SU-DHL-6 (cell line): Measurements from ENCODE around the gene CLINT1.

Experiments used
- H2AFZ ChIP-seq: fragments of 200-600 bp; sonication (generic); 2 replicates; pipeline ENCODE4 v1.6.1; 2014; ENCODE audit warnings: low read depth, mild to moderate bottlenecking, moderate library complexity, mixed read lengths, antibody characterized with exemption, low read length; ENCODE audit not compliant: severe bottlenecking
- H3F3A ChIP-seq: fragments of 200-600 bp; shearing (Covaris generic); 2 replicates; pipeline ENCODE4 v1.6.0; 2016; ENCODE audit warnings: antibody characterized with exemption, mild to moderate bottlenecking; ENCODE audit not compliant: insufficient read depth
- H3K27ac ChIP-seq: fragments of 200-600 bp; sonication (generic); 2 replicates; pipeline ENCODE4 v1.5.1; 2016; ENCODE audit warnings: low read depth, mild to moderate bottlenecking, low read length, moderate library complexity, mixed read lengths
- H3K27me3 ChIP-seq: fragments of 200-600 bp; sonication (generic), shearing (Covaris generic); 2 replicates; pipeline ENCODE4 v1.6.0; 2014; ENCODE audit warnings: mild to moderate bottlenecking, low read length
- H3K36me3 ChIP-seq: fragments of 200-600 bp; sonication (generic); 2 replicates; pipeline ENCODE4 v1.6.1; 2014; ENCODE audit warnings: mild to moderate bottlenecking, low read length, mixed read lengths
- H3K4me2 ChIP-seq: fragments of 300-600, 200-600 bp; shearing (Covaris generic), sonication (generic); 2 replicates; pipeline ENCODE4 v1.6.0; 2014; ENCODE audit warnings: low read length, low read depth, mild to moderate bottlenecking; ENCODE audit not compliant: poor library complexity, severe bottlenecking
- H3K4me3 ChIP-seq: fragments of 200-600 bp; sonication (generic); 2 replicates; pipeline ENCODE4 v1.5.1; 2014; ENCODE audit warnings: antibody characterized with exemption, low read length, mild to moderate bottlenecking, mixed read lengths; ENCODE audit not compliant: insufficient read depth, poor library complexity, severe bottlenecking
- H3K79me2 ChIP-seq: fragments of 200-600 bp; sonication (generic); 2 replicates; pipeline ENCODE4 v1.6.1; 2014; ENCODE audit warnings: mild to moderate bottlenecking, low read length, moderate library complexity; ENCODE audit not compliant: insufficient read depth
- H3K9ac ChIP-seq: fragments of 200-600 bp; sonication (generic); 2 replicates; pipeline ENCODE4 v1.7.0; 2014; ENCODE audit warnings: mild to moderate bottlenecking, low read length
- H3K9me2 ChIP-seq: fragments of 200-600 bp; sonication (generic); replicated peaks from 2 replicates; pipeline ENCODE4 v1.6.1; 2014; ENCODE audit warnings: low read length; ENCODE audit not compliant: insufficient read depth
- H3K9me3 ChIP-seq: fragments of 200-600 bp; sonication (generic); 2 replicates; pipeline ENCODE4 v1.6.1; 2014; ENCODE audit warnings: low read length, mixed read lengths; ENCODE audit not compliant: insufficient read depth
- H4K20me1 ChIP-seq: fragments of 200-600 bp; sonication (generic); 2 replicates; pipeline ENCODE4 v1.6.1; 2014; ENCODE audit warnings: low read depth, mild to moderate bottlenecking, antibody characterized with exemption, low read length, moderate library complexity, mixed read lengths
- CTCF ChIP-seq: fragments of 200-600 bp; sonication (generic); IDR thresholded peaks from one replicate; pipeline ENCODE4 v1.5.1; 2017; ENCODE audit warnings: antibody characterized with exemption, mild to moderate bottlenecking, low read length, moderate library complexity; ENCODE audit not compliant: insufficient read depth, poor library complexity, severe bottlenecking
- EZH2phosphoT487 ChIP-seq: fragments of 200-600 bp; sonication (generic), shearing (Covaris generic); conservative IDR thresholded peaks from 2 replicates; pipeline ENCODE4 v1.6.1; 2018; ENCODE audit warnings: mild to moderate bottlenecking, antibody characterized with exemption, low read length, moderate library complexity, mixed read lengths

The CLINT1 gene

DNA sequence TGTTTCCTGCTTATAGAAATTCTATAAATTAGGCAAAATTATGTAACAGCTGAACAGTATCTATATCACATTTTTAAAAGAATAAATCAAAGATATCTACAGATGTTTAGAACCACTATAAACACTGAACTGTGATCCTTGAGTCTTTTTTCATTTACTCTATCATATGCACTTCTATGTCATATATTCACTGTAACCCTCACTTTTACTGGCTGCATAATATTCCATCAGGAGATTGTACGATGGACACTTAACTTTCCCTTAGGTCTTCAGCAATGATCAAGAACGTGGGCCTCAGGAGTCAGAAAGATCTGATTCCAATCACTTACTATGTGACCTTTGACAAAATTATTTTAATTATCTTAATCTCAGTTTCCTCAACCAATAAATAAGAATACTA, 41.0 kb downstream of the CLINT1 start:
- H4K20me1 ChIP-seq: 0 out of 2 replicates have a peak, but pooled peaks cover 6% of the 10 kb centered on the region
- TF ChIP-seq CTCF: no peak
- no peak for TF ChIP-seq EZH2phosphoT487
- H3K36me3 ChIP-seq: peaks cover 33% of the 10 kb centered on the region; the same call in 1 of the 2 replicates
- no peaks in the 10 kb centered on the region for H3K9me2 ChIP-seq
- peaks cover 55% of the 10 kb centered on the region for H3K79me2 ChIP-seq
- no peaks in the 10 kb centered on the region for H3K9me3 ChIP-seq
- H2AFZ ChIP-seq: no peak overlapping the region
- H3F3A ChIP-seq: peaks cover 22% of the 10 kb centered on the region
- H3K27ac ChIP-seq: no peak overlapping the region
- no peak overlapping the region for H3K4me3 ChIP-seq
- no peaks in the 10 kb centered on the region for H3K27me3 ChIP-seq
- H3K4me2 ChIP-seq: no peak overlapping the region
- no peak overlapping the region for H3K9ac ChIP-seq

DNA sequence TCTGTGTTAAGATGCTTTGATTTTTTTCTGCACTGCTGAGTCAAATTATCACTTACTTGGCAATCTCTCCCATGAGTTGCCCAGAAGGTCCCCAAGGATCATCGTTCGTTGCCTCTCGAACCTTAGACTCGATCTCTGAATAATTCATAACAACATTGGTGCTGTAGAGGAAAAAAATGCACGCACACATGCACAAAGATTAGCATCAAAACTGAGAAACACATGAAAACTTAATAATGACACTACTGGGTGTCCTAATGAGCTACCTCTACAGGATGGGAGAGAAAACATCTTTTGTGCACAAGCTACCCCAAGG, 41.6 kb downstream of the CLINT1 start:
- 0 out of 2 replicates have a peak, but pooled peaks cover 6% of the 10 kb centered on the region for H4K20me1 ChIP-seq
- H3K4me3 ChIP-seq: no peak overlapping the region
- no peak overlapping the region for H3K9ac ChIP-seq
- no peaks in the 10 kb centered on the region for H3K9me2 ChIP-seq
- TF ChIP-seq EZH2phosphoT487: no peak
- TF ChIP-seq CTCF: no peak
- peaks cover 49% of the 10 kb centered on the region for H3K79me2 ChIP-seq
- H3K4me2 ChIP-seq: peak overlapping the region; percentile 2
- H3K27me3 ChIP-seq: no peaks in the 10 kb centered on the region
- H3K36me3 ChIP-seq: peaks cover 33% of the 10 kb centered on the region; the same call in 1 of the 2 replicates
- H2AFZ ChIP-seq: no peak overlapping the region
- H3K9me3 ChIP-seq: no peaks in the 10 kb centered on the region
- H3F3A ChIP-seq: peaks cover 22% of the 10 kb centered on the region
- H3K27ac ChIP-seq: peak overlapping the region; percentile 0; the same call in 1 of the 2 replicates

DNA sequence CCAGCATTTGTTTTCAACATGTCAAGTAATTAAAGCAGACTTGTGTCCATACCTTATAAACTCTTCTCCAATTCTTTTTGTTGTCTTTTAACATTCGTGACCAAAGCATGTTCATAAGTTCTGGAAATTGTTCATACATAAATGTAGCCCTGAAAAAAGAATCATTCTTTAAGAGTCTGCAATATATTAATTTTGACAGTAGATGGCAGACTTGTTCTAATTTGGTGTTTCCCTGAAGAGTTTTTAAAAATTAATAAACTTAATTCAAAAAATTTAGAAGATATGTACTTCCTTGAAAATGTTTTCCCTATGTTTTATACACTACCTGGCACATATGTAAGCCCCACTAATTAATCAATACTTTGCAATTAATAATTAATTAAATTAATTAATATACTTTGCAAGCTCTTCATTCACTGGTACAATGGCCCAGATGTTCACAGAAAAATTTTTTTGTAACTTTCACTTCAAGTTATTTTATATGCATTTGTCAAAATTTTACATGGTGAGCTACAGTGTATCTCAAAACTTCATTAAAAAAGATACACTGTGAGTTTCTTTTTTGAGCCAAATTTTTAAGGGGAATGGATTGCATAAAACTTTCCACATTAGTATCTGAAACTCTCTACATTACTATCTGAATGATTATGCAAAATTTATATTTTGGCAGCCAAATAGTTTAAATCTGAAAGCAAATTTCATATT, 42.1 kb downstream of the CLINT1 start:
- peak overlapping the region; percentile 2 for H3K4me2 ChIP-seq

More for the DNA sequence above, 42.1 kb downstream of the CLINT1 start:
- Histone ChIP-seq H3K27ac (peak overlapping the region; percentile 0; the same call in 1 of the 2 replicates), H3K9me3 (no peaks in the 10 kb centered on the region), H3F3A (peaks cover 22% of the 10 kb centered on the region), H3K79me2 (peaks cover 44% of the 10 kb centered on the region), H3K4me3 (no peak overlapping the region), H3K36me3 (peaks cover 35% of the 10 kb centered on the region; the same call in 1 of the 2 replicates), H3K27me3 (no peaks in the 10 kb centered on the region), H3K9ac (no peak overlapping the region), H3K9me2 (no peaks in the 10 kb centered on the region), H2AFZ (no peak overlapping the region), H4K20me1 (0 out of 2 replicates have a peak, but pooled peaks cover 6% of the 10 kb centered on the region)
- TF ChIP-seq EZH2phosphoT487 (no peak), CTCF (peak; percentile 64)
